OCI-LY3 (cell line): ENCODE results near the gene LUZP1.

Experiments used
- CTCF ChIP-seq: fragments of 200-600, 300-600 bp; sonication (generic); IDR thresholded peaks from 2 replicates; pipeline ENCODE4 v1.5.1; 2014; ENCODE audit warnings: antibody characterized with exemption, low read length, low read depth
- EZH2phosphoT487 ChIP-seq: fragments of 200-600 bp; shearing (Covaris generic); IDR thresholded peaks from 2 replicates; pipeline ENCODE4 v1.6.1; 2018; ENCODE audit warnings: antibody characterized with exemption, mixed run types, low read depth

- TF ChIP-seq CTCF (no peak), EZH2phosphoT487 (no peak)
These were observed 43.2 kb downstream of the LUZP1 start for GRCh38 chr1:23125489-23125888.
